Naive B cell (primary cell): ENCODE measurements around the gene SYCP1. TPM values are rescaled to one million over a fixed set of nuclear protein-coding genes. Genes with fewer than 3 reads are reported as not detected.

Source experiments
- ATAC-seq, 2 donors: fragments of 150-1000 bp; cut with Tn5 transposase; 2 replicates each; pipeline ENCODE4 v1.10.0; 2021; ENCODE audit warnings: low read depth in 2 of 2, mild to moderate bottlenecking in 2 of 2, moderate library complexity in 2 of 2
- DNase-seq: peaks from one replicate; pipeline ENCODE4 v3.0.0; 2022
- H3K27ac Mint-ChIP-seq, 6 donors: one replicate each; pipeline ENCODE4 v1.8.0; 2020 to 2022; ENCODE audit warnings: mild to moderate bottlenecking in 6 of 6, mixed read lengths in 6 of 6, moderate library complexity in 5 of 6, inconsistent platforms in 2 of 6
- H3K27me3 Mint-ChIP-seq, 3 donors: one replicate each; pipeline ENCODE4 v1.8.0; 2021 to 2022; ENCODE audit warnings: mixed read lengths in 3 of 3, mild to moderate bottlenecking in 1 of 3
- H3K36me3 Mint-ChIP-seq, 2 donors: one replicate each; pipeline ENCODE4 v1.8.0; 2020 to 2022; ENCODE audit warnings: mixed read lengths in 2 of 2, inconsistent platforms in 1 of 2, mild to moderate bottlenecking in 1 of 2
- H3K4me1 Mint-ChIP-seq, 3 donors: one replicate each; pipeline ENCODE4 v1.8.0; 2020 to 2022; ENCODE audit warnings: mixed read lengths in 3 of 3, inconsistent platforms in 1 of 3, mild to moderate bottlenecking in 1 of 3, moderate library complexity in 1 of 3
- H3K4me3 Mint-ChIP-seq, 8 donors: one replicate each; pipeline ENCODE4 v1.8.0; 2020 to 2022; ENCODE audit warnings: mild to moderate bottlenecking in 8 of 8, mixed read lengths in 8 of 8, moderate library complexity in 8 of 8, inconsistent platforms in 2 of 8
- H3K9me3 Mint-ChIP-seq, 7 donors: one replicate each; pipeline ENCODE4 v1.8.0; 2020 to 2022; ENCODE audit warnings: mixed read lengths in 7 of 7, mild to moderate bottlenecking in 5 of 7, inconsistent platforms in 2 of 7, moderate library complexity in 1 of 7
- polyA plus RNA-seq, 6 donors: library from polyadenylated mRNA; unstranded; fragments of 300-500 nt; fragmentation: Illumina TruSeq; gene quantifications; one replicate each; pipeline ENCODE4 v1.2.3, GENCODE V29; 2021; ENCODE audit warnings: low read depth in 6 of 6

SYCP1 gene
- polyA plus RNA-seq, 6 donors from 2014 or later, result not detected

DNA sequence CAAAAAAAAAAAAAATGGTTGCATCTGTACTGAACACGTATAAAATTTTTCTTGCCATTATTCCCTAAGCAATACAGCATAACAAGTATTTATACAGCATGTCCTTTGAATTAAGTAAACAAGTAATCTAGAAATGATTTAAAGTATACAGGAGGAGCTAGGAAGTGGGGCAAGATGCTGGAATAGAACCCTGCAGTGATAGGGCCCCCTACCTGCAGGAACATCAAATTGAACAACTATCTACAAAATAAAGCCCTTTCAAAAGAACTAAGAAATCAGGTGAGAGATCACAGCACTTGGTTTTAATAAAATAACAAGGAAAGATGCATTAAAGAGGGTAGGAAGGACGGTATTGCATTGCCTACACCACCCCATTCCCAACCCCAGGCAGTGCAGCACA is 185.8 kb downstream of the SYCP1 start:
- no peak for ATAC-seq
- H3K4me1 Mint-ChIP-seq, result no peaks in the 10 kb centered on the region
- H3K27ac Mint-ChIP-seq, result no peak overlapping the region
- peaks cover 0 to 8% (median 5%) of the 10 kb centered on the region in 3 donors for H3K27me3 Mint-ChIP-seq
- peaks cover 0 to 10% (median 0%) of the 10 kb centered on the region in 7 donors for H3K9me3 Mint-ChIP-seq
- no peak overlapping the region for H3K4me3 Mint-ChIP-seq
- H3K36me3 Mint-ChIP-seq, result no peaks in the 10 kb centered on the region
- no peak for DNase-seq

DNA sequence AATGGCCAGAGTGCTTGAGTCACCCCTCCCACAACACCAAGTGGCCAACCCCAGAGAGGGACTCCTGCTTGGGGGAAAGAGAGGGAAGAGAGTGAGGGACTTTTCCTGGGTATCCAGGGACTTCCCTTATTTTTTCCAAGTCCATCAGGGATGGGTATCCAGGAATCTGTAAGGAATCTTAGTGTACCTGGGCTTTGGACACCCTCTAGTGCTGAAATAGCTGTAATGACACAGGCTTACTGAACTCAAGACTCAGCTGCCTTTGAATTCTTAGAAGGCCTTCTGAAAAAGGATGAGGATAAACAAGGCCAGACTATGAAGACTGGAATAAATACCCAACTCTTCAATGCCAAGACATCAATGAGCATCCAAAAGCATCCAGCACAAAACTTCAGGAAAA is 187.0 kb downstream of the SYCP1 start:
- Mint-ChIP-seq H3K27me3 (peaks cover 0 to 8% (median 0%) of the 10 kb centered on the region in 3 donors), H3K36me3 (no peaks in the 10 kb centered on the region), H3K4me1 (no peaks in the 10 kb centered on the region), H3K27ac (no peak overlapping the region), H3K9me3 (peaks cover 0 to 10% (median 3%) of the 10 kb centered on the region in 7 donors), H3K4me3 (no peak overlapping the region)
- no peak for ATAC-seq
- DNase-seq, result no peak

Other genes with a start within 250 kb of the SYCP1 start
- 1 to 10 TPM in 2 of 6 donors, under 1 TPM in 3, not detected in 1; 0.13 to 1.8 (median 0.57) TPM for gene DENND2C, start 184.8 kb upstream of the SYCP1 start, polyA plus RNA-seq
- not detected for gene AMPD1, start 159.3 kb upstream of the SYCP1 start, polyA plus RNA-seq
- 10 to 100 TPM; 36.5 to 53.8 (median 46.8) TPM for gene NRAS, start 138.1 kb upstream of the SYCP1 start, polyA plus RNA-seq
- gene CSDE1, start 96.9 kb upstream of the SYCP1 start, polyA plus RNA-seq, result 100 to 1,000 TPM; 313 to 339 (median 320) TPM
- 10 to 100 TPM; 29.1 to 44.2 (median 36.3) TPM for gene SIKE1, start 74.2 kb upstream of the SYCP1 start, polyA plus RNA-seq
- not detected for gene TSHB, start 175.0 kb downstream of the SYCP1 start, polyA plus RNA-seq
- gene TSPAN2, start 234.6 kb downstream of the SYCP1 start, polyA plus RNA-seq, result under 1 TPM in 4 of 6 donors, not detected in 2; 0.15 to 0.38 (median 0.23) TPM